HEK293 (cell line): ENCODE measurements around the gene DHCR7.

Source experiments
- CTCF ChIP-seq: fragments of 450-650 bp; formaldehyde crosslinking; IDR thresholded peaks from 2 replicates; pipeline ENCODE4 v1.5.1; 2016; ENCODE audit warnings: missing biosample characterization, missing genetic modification characterization
- GFI1B ChIP-seq: fragments of 450-650 bp; formaldehyde crosslinking; IDR thresholded peaks from 2 replicates; pipeline ENCODE4 v1.5.1; 2016; ENCODE audit warnings: missing biosample characterization, missing genetic modification characterization
- HOXA7 ChIP-seq: sonication (generic); formaldehyde crosslinking; IDR thresholded peaks from 2 replicates; pipeline ENCODE4 v1.8.1; 2022; ENCODE audit warnings: missing genetic modification reagents, borderline replicate concordance
- PRDM10 ChIP-seq: fragments of 450-650 bp; formaldehyde crosslinking; IDR thresholded peaks from 2 replicates; pipeline ENCODE4 v1.5.1; 2016; ENCODE audit warnings: missing biosample characterization, missing genetic modification characterization
- SALL2 ChIP-seq: fragments of 450-650 bp; formaldehyde crosslinking; IDR thresholded peaks from 2 replicates; pipeline ENCODE4 v1.5.0; 2017; ENCODE audit warnings: missing biosample characterization, mild to moderate bottlenecking, missing genetic modification characterization, borderline replicate concordance
- TCF7L2 ChIP-seq: IDR thresholded peaks from 2 replicates; pipeline ENCODE4 v1.6.1; 2011; ENCODE audit warnings: low read depth, mild to moderate bottlenecking, inconsistent platforms, low read length, moderate library complexity, borderline replicate concordance
- YY1 ChIP-seq: fragments of 450-650 bp; formaldehyde crosslinking; IDR thresholded peaks from 2 replicates; pipeline ENCODE4 v1.5.1; 2018; ENCODE audit warnings: missing biosample characterization, missing genetic modification characterization
- ZNF121 ChIP-seq: fragments of 450-650 bp; formaldehyde crosslinking; IDR thresholded peaks from 2 replicates; pipeline ENCODE4 v1.5.1; 2016; ENCODE audit warnings: missing biosample characterization, missing genetic modification characterization
- ZNF311 ChIP-seq: fragments of 450-650 bp; formaldehyde crosslinking; IDR thresholded peaks from 2 replicates; pipeline ENCODE4 v1.5.1; 2017; ENCODE audit warnings: missing biosample characterization, missing genetic modification characterization, borderline replicate concordance
- ZNF561 ChIP-seq: fragments of 450-650 bp; IDR thresholded peaks from 2 replicates; pipeline ENCODE4 v1.5.1; 2018; ENCODE audit warnings: missing biosample characterization, missing genetic modification characterization, borderline replicate concordance
- TF ChIP-seq, protein P1 (sequence below): fragments of 450-650 bp; formaldehyde crosslinking; IDR thresholded peaks from 2 replicates; pipeline ENCODE4 v1.5.1; 2016; ENCODE audit warnings: missing biosample characterization, missing genetic modification characterization, borderline replicate concordance
- TF ChIP-seq, protein P2 (sequence below): sonication (generic); formaldehyde crosslinking; IDR thresholded peaks from 2 replicates; pipeline ENCODE4 v1.8.1; 2022; ENCODE audit warnings: mild to moderate bottlenecking, moderate library complexity, missing genetic modification reagents
- TF ChIP-seq, protein P3 (sequence below): fragments of 450-650 bp; formaldehyde crosslinking; IDR thresholded peaks from 2 replicates; pipeline ENCODE4 v1.5.0; 2017; ENCODE audit warnings: missing biosample characterization, missing genetic modification characterization, borderline replicate concordance

DNA sequence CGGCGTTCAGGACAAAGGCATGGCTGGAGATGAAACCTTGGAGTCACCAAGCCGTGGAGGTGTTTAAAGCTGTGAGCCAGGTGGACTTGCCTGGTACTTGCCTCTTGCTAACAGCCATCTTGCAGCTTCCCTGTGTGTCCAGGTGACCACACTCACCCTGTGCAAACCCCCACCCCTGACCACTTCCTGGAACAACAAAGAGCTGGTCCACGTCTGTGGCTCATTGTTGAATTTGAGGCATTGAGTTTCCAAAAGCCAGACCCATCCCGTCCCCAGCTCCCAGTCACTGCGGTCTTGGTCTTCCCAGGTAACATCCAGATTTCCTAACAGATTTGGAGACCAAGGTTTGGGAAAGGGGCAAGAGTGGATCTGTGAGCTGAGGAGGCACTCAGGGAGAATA, 18.5 kb downstream of the DHCR7 start:
- TF ChIP-seq PRDM10, result no peak
- TF ChIP-seq, protein P1, sequence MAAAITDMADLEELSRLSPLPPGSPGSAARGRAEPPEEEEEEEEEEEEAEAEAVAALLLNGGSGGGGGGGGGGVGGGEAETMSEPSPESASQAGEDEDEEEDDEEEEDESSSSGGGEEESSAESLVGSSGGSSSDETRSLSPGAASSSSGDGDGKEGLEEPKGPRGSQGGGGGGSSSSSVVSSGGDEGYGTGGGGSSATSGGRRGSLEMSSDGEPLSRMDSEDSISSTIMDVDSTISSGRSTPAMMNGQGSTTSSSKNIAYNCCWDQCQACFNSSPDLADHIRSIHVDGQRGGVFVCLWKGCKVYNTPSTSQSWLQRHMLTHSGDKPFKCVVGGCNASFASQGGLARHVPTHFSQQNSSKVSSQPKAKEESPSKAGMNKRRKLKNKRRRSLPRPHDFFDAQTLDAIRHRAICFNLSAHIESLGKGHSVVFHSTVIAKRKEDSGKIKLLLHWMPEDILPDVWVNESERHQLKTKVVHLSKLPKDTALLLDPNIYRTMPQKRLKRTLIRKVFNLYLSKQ, result no peak
- TF ChIP-seq TCF7L2, result no peak
- no peak for TF ChIP-seq CTCF (tag by site-specific recombination)
- no peak for TF ChIP-seq GFI1B
- TF ChIP-seq YY1 (tag by site-specific recombination), result no peak
- TF ChIP-seq ZNF311 (tag by site-specific recombination), result no peak
- TF ChIP-seq, protein P2, sequence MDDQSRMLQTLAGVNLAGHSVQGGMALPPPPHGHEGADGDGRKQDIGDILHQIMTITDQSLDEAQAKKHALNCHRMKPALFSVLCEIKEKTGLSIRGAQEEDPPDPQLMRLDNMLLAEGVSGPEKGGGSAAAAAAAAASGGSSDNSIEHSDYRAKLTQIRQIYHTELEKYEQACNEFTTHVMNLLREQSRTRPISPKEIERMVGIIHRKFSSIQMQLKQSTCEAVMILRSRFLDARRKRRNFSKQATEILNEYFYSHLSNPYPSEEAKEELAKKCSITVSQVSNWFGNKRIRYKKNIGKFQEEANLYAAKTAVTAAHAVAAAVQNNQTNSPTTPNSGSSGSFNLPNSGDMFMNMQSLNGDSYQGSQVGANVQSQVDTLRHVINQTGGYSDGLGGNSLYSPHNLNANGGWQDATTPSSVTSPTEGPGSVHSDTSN (CRISPR knock-in tag), result no peak
- TF ChIP-seq, protein P3, sequence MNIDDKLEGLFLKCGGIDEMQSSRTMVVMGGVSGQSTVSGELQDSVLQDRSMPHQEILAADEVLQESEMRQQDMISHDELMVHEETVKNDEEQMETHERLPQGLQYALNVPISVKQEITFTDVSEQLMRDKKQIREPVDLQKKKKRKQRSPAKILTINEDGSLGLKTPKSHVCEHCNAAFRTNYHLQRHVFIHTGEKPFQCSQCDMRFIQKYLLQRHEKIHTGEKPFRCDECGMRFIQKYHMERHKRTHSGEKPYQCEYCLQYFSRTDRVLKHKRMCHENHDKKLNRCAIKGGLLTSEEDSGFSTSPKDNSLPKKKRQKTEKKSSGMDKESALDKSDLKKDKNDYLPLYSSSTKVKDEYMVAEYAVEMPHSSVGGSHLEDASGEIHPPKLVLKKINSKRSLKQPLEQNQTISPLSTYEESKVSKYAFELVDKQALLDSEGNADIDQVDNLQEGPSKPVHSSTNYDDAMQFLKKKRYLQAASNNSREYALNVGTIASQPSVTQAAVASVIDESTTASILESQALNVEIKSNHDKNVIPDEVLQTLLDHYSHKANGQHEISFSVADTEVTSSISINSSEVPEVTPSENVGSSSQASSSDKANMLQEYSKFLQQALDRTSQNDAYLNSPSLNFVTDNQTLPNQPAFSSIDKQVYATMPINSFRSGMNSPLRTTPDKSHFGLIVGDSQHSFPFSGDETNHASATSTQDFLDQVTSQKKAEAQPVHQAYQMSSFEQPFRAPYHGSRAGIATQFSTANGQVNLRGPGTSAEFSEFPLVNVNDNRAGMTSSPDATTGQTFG, result no peak
- TF ChIP-seq SALL2 (tag by site-specific recombination), result no peak
- no peak for TF ChIP-seq ZNF121
- TF ChIP-seq HOXA7 (CRISPR knock-in tag), result no peak
- no peak for TF ChIP-seq ZNF561 (tag by site-specific recombination)
